GM18861 (cell line): ENCODE measurements around the gene HBA2.
"Not testable (repeated sequence)": the region's sequence is repeated elsewhere in the genome, so short reads cannot be mapped to it uniquely, and the experiment has no call there.

Source experiments
- ATAC-seq: cut with Tn5 transposase; IDR thresholded peaks from one replicate; pipeline ENCODE4 v1.9.1; 2021; ENCODE audit not compliant: unreplicated experiment

HBA2 gene

GRCh38 chr16:154217-155030, 18.3 kb upstream of the HBA2 start:
- ATAC-seq = no peak

GRCh38 chr16:155031-155398, 17.7 kb upstream of the HBA2 start:
- no peak for ATAC-seq

GRCh38 chr16:159136-159849, 13.4 kb upstream of the HBA2 start:
- no peak for ATAC-seq

GRCh38 chr16:160242-160641, 12.4 kb upstream of the HBA2 start:
- ATAC-seq = not testable (repeated sequence)

- ATAC-seq = no peak
These were observed 11.9 kb upstream of the HBA2 start for GRCh38 chr16:160691-161190.

GRCh38 chr16:162271-162991, 10.2 kb upstream of the HBA2 start:
- ATAC-seq = no peak

- not testable (repeated sequence) for ATAC-seq
These were observed 9.5 kb upstream of the HBA2 start for GRCh38 chr16:163139-163538.

- ATAC-seq = not testable (repeated sequence)
These were observed 9.0 kb upstream of the HBA2 start for GRCh38 chr16:163696-164095.

GRCh38 chr16:164134-164823, 8.4 kb upstream of the HBA2 start:
- not testable (repeated sequence) for ATAC-seq

GRCh38 chr16:164827-165538, 7.7 kb upstream of the HBA2 start:
- no peak for ATAC-seq

GRCh38 chr16:165539-166374, 6.9 kb upstream of the HBA2 start, which contains the start of gene HBM:
Gene HBM, plus strand, starts transcription at chr16:165978. Its CDS starts 20 bp downstream, at chr16:165998.
- ATAC-seq = no peak

GRCh38 chr16:166375-167121, 6.1 kb upstream of the HBA2 start:
- no peak for ATAC-seq

- no peak for ATAC-seq
These were observed 5.5 kb upstream of the HBA2 start for GRCh38 chr16:167122-167690.

GRCh38 chr16:168424-168823, 4.3 kb upstream of the HBA2 start:
- ATAC-seq = no peak

GRCh38 chr16:169014-169413, 3.7 kb upstream of the HBA2 start:
- ATAC-seq = no peak

- not testable (repeated sequence) for ATAC-seq
These were observed 2.6 kb upstream of the HBA2 start for GRCh38 chr16:170088-170507.

- ATAC-seq = no peak
These were observed 1.9 kb upstream of the HBA2 start for GRCh38 chr16:170788-171187.

GRCh38 chr16:173211-173854, 657 bp downstream of the HBA2 start:
- not testable (repeated sequence) for ATAC-seq
